NCI-H82 treated with DMSO at 0.1 percent for 48 hours (cell line): Measurements from ENCODE around the gene KCNH8.

Source experiments
- DNase-seq: peaks from one replicate; lab custom pipeline; 2025; ENCODE audit not compliant: unreplicated experiment; lab: John Stamatoyannopoulos, UW

Gene KCNH8

GRCh38 chr3:19348941-19349564, 200.7 kb downstream of the KCNH8 start:
- peak; percentile 2 for DNase-seq

GRCh38 chr3:19357947-19358346, 209.6 kb downstream of the KCNH8 start:
- no peak for DNase-seq

GRCh38 chr3:19363071-19363470, 214.8 kb downstream of the KCNH8 start:
- DNase-seq, result no peak

- DNase-seq, result no peak
Observed at GRCh38 chr3:19364148-19364547, 215.8 kb downstream of the KCNH8 start.

- DNase-seq, result no peak
Observed at GRCh38 chr3:19365471-19365870, 217.2 kb downstream of the KCNH8 start.

- no peak for DNase-seq
Observed at GRCh38 chr3:19384868-19385267, 236.6 kb downstream of the KCNH8 start.

GRCh38 chr3:19392150-19392549, 243.8 kb downstream of the KCNH8 start:
- DNase-seq, result no peak

GRCh38 chr3:19394946-19395345, 246.6 kb downstream of the KCNH8 start:
- no peak for DNase-seq

GRCh38 chr3:19396726-19397125, 248.4 kb downstream of the KCNH8 start:
- DNase-seq, result no peak

- no peak for DNase-seq
Observed at GRCh38 chr3:19399356-19399755, 251.0 kb downstream of the KCNH8 start.

GRCh38 chr3:19399836-19400235, 251.5 kb downstream of the KCNH8 start:
- DNase-seq, result no peak

- no peak for DNase-seq
Observed at GRCh38 chr3:19420159-19420558, 271.8 kb downstream of the KCNH8 start.

- DNase-seq, result no peak
Observed at GRCh38 chr3:19425825-19426224, 277.5 kb downstream of the KCNH8 start.

GRCh38 chr3:19427422-19428149, 279.3 kb downstream of the KCNH8 start:
- DNase-seq, result no peak

GRCh38 chr3:19428729-19429128, 280.4 kb downstream of the KCNH8 start:
- no peak for DNase-seq

- no peak for DNase-seq
Observed at GRCh38 chr3:19432669-19433068, 284.4 kb downstream of the KCNH8 start.

GRCh38 chr3:19436746-19437145, 288.4 kb downstream of the KCNH8 start:
- DNase-seq, result no peak

- no peak for DNase-seq
Observed at GRCh38 chr3:19439944-19440343, 291.6 kb downstream of the KCNH8 start.

GRCh38 chr3:19446138-19446537, 297.8 kb downstream of the KCNH8 start:
- DNase-seq, result no peak

GRCh38 chr3:19446687-19447086, 298.4 kb downstream of the KCNH8 start:
- DNase-seq, result no peak

- DNase-seq, result no peak
Observed at GRCh38 chr3:19455546-19455945, 307.2 kb downstream of the KCNH8 start.

- DNase-seq, result no peak
Observed at GRCh38 chr3:19456738-19457137, 308.4 kb downstream of the KCNH8 start.

- no peak for DNase-seq
Observed at GRCh38 chr3:19457449-19457848, 309.1 kb downstream of the KCNH8 start.
